Measurements from ENCODE around the gene NBAS. TPM values are rescaled to one million over a fixed set of nuclear protein-coding genes. Genes with fewer than 3 reads are reported as not detected.

NBAS gene
- total and polyA plus RNA-seq, 2 of the 4 experiments (the other 2 are of a cell fraction) = 22.3 to 105 TPM

DNA sequence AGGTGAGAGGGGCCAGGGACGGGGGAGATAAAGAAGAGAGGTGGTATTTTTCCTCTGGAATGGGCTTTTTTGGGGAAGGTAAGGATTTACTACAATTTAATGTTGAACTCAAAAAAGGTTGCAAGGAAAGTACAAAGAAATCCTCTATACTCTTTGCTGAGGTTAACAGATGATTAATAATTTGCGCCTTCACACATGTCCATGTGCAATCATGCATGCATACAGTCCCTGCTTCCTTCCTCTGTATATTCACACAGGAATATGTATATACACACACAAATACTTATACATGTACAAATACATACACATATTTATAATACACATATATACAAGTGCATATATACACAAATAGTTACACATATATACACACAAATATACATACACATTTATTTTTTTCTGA is 193.4 kb downstream of the NBAS start:
- CTCF ChIA-PET = no interaction called here
- Histone ChIP-seq H3K23ac (ENCODE audit: low read depth, low read length) (no peak overlapping the region), H3K9me1 (ENCODE audit: insufficient read depth, low read length) (no peaks in the 10 kb centered on the region), H2AK5ac (ENCODE audit: low read depth, low read length) (no peak overlapping the region), H3K4ac (ENCODE audit: low read depth, low read length) (no peak overlapping the region), H2BK5ac (ENCODE audit: low read depth, low read length, poor library complexity, severe bottlenecking) (no peak overlapping the region), H3K79me1 (ENCODE audit: low read depth in 1 of 2, low read length in 2 of 2) (peaks cover 0 to 3% of the 10 kb centered on the region in 2 experiments; a peak in 1 of 4 replicates), H3K18ac (ENCODE audit: low read depth, low read length) (no peak overlapping the region), H4K20me1 (ENCODE audit: insufficient read depth, low read length) (no peaks in the 10 kb centered on the region), H2AK9ac (replicated peaks; ENCODE audit: low read depth, low read length, poor library complexity) (no peak overlapping the region), H2BK120ac (ENCODE audit: low read depth, low read length) (no peak overlapping the region), H2AFZ (replicated peaks; ENCODE audit: low read length, poor library complexity) (no peak overlapping the region), H3K14ac (replicated peaks; ENCODE audit: low read depth, low read length) (no peak overlapping the region), H4K91ac (ENCODE audit: insufficient read depth, low read depth, low read length) (no peak overlapping the region), H4K5ac (ENCODE audit: low read depth, low read length) (no peak overlapping the region), H3K27me3 (ENCODE audit: control insufficient read depth, insufficient read depth, low read length) (no peaks in the 10 kb centered on the region), H3K56ac (ENCODE audit: extremely low read depth, insufficient read depth, low read length) (no peak overlapping the region), H3K9me3 (ENCODE audit: control insufficient read depth, insufficient read depth, low read length) (no peaks in the 10 kb centered on the region), H3K4me3 (ENCODE audit: insufficient read depth, low read depth, low read length) (no peak overlapping the region), H2BK20ac (ENCODE audit: low read depth, low read length) (no peak overlapping the region), H2BK15ac (ENCODE audit: low read depth, low read length) (no peak overlapping the region), H3K4me1 (ENCODE audit: control insufficient read depth, insufficient read depth, low read length) (peaks cover 3% of the 10 kb centered on the region; the same call in 1 of the 2 replicates), H3K27ac (ENCODE audit: insufficient read depth, low read length) (no peak overlapping the region), H3K9ac (ENCODE audit: low read depth, low read length) (no peak overlapping the region), H3K4me2 (ENCODE audit: low read depth, low read length) (no peak overlapping the region), H4K8ac (ENCODE audit: low read depth in 2 of 2, low read length in 2 of 2) (no peak overlapping the region), H3K36me3 (ENCODE audit: control insufficient read depth, insufficient read depth, low read length) (peaks cover 10% of the 10 kb centered on the region)
- no peak for DNase-seq
- dilution Hi-C loops (cut with HindIII; ENCODE audit: low sequenced_read_pairs, unreplicated experiment) (no loop called here), intact Hi-C loops (cut with micrococcal nuclease) (no loop called here), in situ Hi-C loops (cut with MboI; ENCODE audit: low sequenced_read_pairs) (no loop called here)
- POLR2A ChIA-PET (ENCODE audit: unreplicated experiment) = no interaction called here
- no peak for ATAC-seq (ENCODE audit: low read depth)
- no CpG with 5 or more reads among the region's 2 CpGs for WGBS, 2 experiments (ENCODE audit: extremely low coverage in 2 of 2, insufficient read length in 1 of 2)
- BruUV-seq (replicated peaks) = no TSS peak
- TF ChIP-seq, protein P1, sequence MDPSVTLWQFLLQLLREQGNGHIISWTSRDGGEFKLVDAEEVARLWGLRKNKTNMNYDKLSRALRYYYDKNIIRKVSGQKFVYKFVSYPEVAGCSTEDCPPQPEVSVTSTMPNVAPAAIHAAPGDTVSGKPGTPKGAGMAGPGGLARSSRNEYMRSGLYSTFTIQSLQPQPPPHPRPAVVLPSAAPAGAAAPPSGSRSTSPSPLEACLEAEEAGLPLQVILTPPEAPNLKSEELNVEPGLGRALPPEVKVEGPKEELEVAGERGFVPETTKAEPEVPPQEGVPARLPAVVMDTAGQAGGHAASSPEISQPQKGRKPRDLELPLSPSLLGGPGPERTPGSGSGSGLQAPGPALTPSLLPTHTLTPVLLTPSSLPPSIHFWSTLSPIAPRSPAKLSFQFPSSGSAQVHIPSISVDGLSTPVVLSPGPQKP (IDR thresholded peaks at IDR 0.05; ENCODE audit: borderline replicate concordance, low read depth, low read length) = no peak
- TF ChIP-seq POLR2A (IDR thresholded peaks at IDR 0.05; ENCODE audit: low read depth, low read length) (no peak), RAD21 (IDR thresholded peaks at IDR 0.05; ENCODE audit: low read length) (no peak), MXI1 (IDR thresholded peaks at IDR 0.05; ENCODE audit: borderline replicate concordance, low read depth, low read length) (no peak), RFX5 (IDR thresholded peaks at IDR 0.05; ENCODE audit: low read depth, low read length) (no peak), CEBPB (IDR thresholded peaks at IDR 0.05; ENCODE audit: low read depth, low read length) (no peak), MAFK (IDR thresholded peaks at IDR 0.05; ENCODE audit: low read depth, low read length) (no peak), SMC3 (IDR thresholded peaks at IDR 0.05; ENCODE audit: low read depth, low read length) (no peak), MAZ (IDR thresholded peaks at IDR 0.05; ENCODE audit: borderline replicate concordance, low read depth, low read length) (no peak), NFE2L2 (IDR thresholded peaks at IDR 0.05; ENCODE audit: low read depth, low read length) (no peak), BHLHE40 (IDR thresholded peaks at IDR 0.05; ENCODE audit: low read depth, low read length) (no peak), RCOR1 (IDR thresholded peaks at IDR 0.05; ENCODE audit: insufficient replicate concordance, low read length) (no peak)
- TF ChIP-seq, protein P2, sequence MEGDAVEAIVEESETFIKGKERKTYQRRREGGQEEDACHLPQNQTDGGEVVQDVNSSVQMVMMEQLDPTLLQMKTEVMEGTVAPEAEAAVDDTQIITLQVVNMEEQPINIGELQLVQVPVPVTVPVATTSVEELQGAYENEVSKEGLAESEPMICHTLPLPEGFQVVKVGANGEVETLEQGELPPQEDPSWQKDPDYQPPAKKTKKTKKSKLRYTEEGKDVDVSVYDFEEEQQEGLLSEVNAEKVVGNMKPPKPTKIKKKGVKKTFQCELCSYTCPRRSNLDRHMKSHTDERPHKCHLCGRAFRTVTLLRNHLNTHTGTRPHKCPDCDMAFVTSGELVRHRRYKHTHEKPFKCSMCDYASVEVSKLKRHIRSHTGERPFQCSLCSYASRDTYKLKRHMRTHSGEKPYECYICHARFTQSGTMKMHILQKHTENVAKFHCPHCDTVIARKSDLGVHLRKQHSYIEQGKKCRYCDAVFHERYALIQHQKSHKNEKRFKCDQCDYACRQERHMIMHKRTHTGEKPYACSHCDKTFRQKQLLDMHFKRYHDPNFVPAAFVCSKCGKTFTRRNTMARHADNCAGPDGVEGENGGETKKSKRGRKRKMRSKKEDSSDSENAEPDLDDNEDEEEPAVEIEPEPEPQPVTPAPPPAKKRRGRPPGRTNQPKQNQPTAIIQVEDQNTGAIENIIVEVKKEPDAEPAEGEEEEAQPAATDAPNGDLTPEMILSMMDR (conservative IDR thresholded peaks at IDR 0.05; ENCODE audit: low read depth, low read length) = no peak
- TF ChIP-seq, protein P3, sequence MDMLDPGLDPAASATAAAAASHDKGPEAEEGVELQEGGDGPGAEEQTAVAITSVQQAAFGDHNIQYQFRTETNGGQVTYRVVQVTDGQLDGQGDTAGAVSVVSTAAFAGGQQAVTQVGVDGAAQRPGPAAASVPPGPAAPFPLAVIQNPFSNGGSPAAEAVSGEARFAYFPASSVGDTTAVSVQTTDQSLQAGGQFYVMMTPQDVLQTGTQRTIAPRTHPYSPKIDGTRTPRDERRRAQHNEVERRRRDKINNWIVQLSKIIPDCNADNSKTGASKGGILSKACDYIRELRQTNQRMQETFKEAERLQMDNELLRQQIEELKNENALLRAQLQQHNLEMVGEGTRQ (IDR thresholded peaks at IDR 0.05; ENCODE audit: low read depth, low read length) = no peak

Measured in IMR-90 (cell line).